Effector memory CD8-positive, alpha-beta T cell (primary cell): Measurements from ENCODE around the gene SLC8A1.

Experiments used
- ATAC-seq: fragments of 150-1000 bp; cut with Tn5 transposase; replicated peaks from 2 replicates; pipeline ENCODE4 v1.10.0; 2021; ENCODE audit warnings: mild to moderate bottlenecking, moderate library complexity
- DNase-seq, 3 experiments: peaks; one replicate each; pipeline ENCODE4 v3.0.0; 2021
- H3K27ac Mint-ChIP-seq, 2 donors: one replicate each; pipeline ENCODE4 v1.8.0; 2022; ENCODE audit warnings: mild to moderate bottlenecking in 2 of 2, mixed read lengths in 2 of 2, moderate library complexity in 2 of 2
- H3K27me3 Mint-ChIP-seq, 2 donors: one replicate each; pipeline ENCODE4 v1.8.0; 2022; ENCODE audit warnings: mixed read lengths in 2 of 2
- H3K36me3 Mint-ChIP-seq: one replicate; pipeline ENCODE4 v1.8.0; 2022; ENCODE audit warnings: mild to moderate bottlenecking, moderate library complexity, mixed read lengths; ENCODE audit not compliant: insufficient read depth
- H3K4me1 Mint-ChIP-seq, 2 donors: one replicate each; pipeline ENCODE4 v1.8.0; 2022; ENCODE audit warnings: low read depth in 2 of 2, mixed read lengths in 2 of 2
- H3K4me3 Mint-ChIP-seq, 2 donors: one replicate each; pipeline ENCODE4 v1.8.0; 2022; ENCODE audit warnings: mild to moderate bottlenecking in 2 of 2, mixed read lengths in 2 of 2, moderate library complexity in 2 of 2
- H3K9me3 Mint-ChIP-seq, 2 donors: one replicate each; pipeline ENCODE4 v1.8.0; 2022; ENCODE audit warnings: mixed read lengths in 2 of 2

SLC8A1 gene

DNA sequence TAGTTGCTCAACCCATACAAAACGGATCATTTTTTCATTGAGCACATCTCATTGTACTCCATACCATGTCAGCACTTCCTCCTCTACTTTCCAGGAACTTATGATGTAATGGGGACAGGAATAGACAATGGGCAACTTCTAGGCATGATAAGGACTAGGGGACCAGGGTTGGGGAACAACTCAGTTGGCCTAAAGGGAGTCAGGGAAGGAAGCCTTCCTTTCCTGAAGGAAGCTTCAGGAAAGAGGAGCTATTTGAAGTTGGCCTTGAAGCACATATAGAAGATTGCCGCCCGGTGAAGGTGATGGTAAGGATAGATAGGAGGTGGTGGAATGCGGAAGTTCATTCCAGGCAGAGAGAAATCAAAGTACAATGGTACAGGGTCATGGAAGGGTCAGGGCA lies 283.9 kb downstream of the SLC8A1 start:
- no peak overlapping the region for H3K27ac Mint-ChIP-seq
- ATAC-seq (no peak), DNase-seq (no peak)
- no peaks in the 10 kb centered on the region for H3K27me3 Mint-ChIP-seq
- H3K36me3 Mint-ChIP-seq, result no peaks in the 10 kb centered on the region
- no peaks in the 10 kb centered on the region for H3K4me1 Mint-ChIP-seq
- no peak overlapping the region for H3K4me3 Mint-ChIP-seq
- H3K9me3 Mint-ChIP-seq, result peaks cover 0 to 4% of the 10 kb centered on the region in 2 donors

DNA sequence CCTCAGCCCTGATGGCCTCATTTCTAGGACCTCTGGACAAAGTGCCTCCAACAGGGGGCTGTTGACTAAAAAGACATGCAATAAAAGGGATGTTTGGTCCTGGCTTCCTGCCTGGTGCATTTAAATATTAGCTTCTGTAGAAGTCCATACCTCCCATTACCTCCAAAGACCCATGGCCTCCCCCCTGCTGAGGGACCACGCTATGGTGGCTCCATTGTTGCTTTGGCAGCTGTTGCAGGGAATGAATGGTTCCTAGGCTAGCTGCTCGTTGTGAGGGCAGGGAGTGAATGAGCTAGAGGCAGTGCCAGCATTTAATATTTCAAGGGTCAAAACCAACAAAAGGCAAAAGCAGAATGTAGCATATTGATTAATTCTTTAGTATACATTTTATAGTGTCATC lies 285.9 kb downstream of the SLC8A1 start:
- Mint-ChIP-seq H3K27ac (no peak overlapping the region), H3K9me3 (peaks cover 5 to 7% of the 10 kb centered on the region in 2 donors), H3K36me3 (no peaks in the 10 kb centered on the region), H3K4me1 (no peaks in the 10 kb centered on the region), H3K27me3 (no peaks in the 10 kb centered on the region), H3K4me3 (no peak overlapping the region)
- ATAC-seq, result no peak
- no peak for DNase-seq

- peaks cover 5 to 7% of the 10 kb centered on the region in 2 donors for H3K9me3 Mint-ChIP-seq
- no peaks in the 10 kb centered on the region for H3K36me3 Mint-ChIP-seq
- ATAC-seq (no peak), DNase-seq (no peak)
- H3K27ac Mint-ChIP-seq, result no peak overlapping the region
- no peaks in the 10 kb centered on the region for H3K4me1 Mint-ChIP-seq
- H3K4me3 Mint-ChIP-seq, result no peak overlapping the region
- no peaks in the 10 kb centered on the region for H3K27me3 Mint-ChIP-seq
Measured at GRCh38 chr2:40165509-40165844, 286.4 kb downstream of the SLC8A1 start.

DNA sequence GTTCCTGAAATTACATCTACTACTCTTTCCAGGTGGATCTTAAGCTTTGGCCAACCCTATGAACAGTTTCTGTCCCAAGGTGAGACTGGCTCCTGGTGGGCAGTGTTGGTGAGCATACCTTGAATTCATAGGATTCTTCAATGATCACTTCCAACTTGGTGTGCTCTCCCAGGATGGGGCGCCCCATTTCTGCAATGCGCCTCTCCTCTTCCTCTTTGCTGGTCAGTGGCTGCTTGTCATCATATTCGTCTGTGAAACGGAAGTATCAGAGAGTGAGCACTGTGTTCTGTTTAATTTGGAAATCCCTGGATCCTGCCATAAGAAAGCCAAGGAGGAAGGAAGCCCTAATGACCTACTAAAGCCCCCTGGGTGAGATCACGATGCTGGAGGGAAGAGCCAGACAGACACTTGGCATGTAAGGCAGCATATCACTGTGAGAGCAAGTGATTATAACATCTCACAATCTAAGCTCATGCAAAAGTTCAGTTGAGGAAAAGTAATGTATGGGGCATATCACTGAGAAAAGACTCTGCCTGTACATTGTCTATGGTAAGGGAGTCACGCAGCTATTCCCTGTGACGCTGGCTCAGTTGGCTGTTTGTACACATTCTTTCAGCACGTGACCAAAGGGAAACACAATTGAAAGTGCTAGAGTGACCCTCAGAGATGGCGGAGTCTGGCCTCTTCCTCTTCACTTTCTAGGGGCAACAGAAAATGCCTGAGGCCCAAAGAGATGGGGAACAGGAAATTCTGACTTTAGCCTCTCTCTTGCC lies 287.0 kb downstream of the SLC8A1 start:
- H3K27ac Mint-ChIP-seq, result no peak overlapping the region

GRCh38 chr2:40161986-40162385 lies 289.9 kb downstream of the SLC8A1 start:
- no peak overlapping the region for H3K27ac Mint-ChIP-seq
- no peak for DNase-seq
- H3K9me3 Mint-ChIP-seq, result peaks cover 3 to 7% of the 10 kb centered on the region in 2 donors
- H3K4me1 Mint-ChIP-seq, result no peaks in the 10 kb centered on the region
- no peak for ATAC-seq
- no peaks in the 10 kb centered on the region for H3K36me3 Mint-ChIP-seq
- H3K27me3 Mint-ChIP-seq, result no peaks in the 10 kb centered on the region
- no peak overlapping the region for H3K4me3 Mint-ChIP-seq

More for the DNA sequence above, 287.0 kb downstream of the SLC8A1 start:
- no peaks in the 10 kb centered on the region for H3K27me3 Mint-ChIP-seq
- ATAC-seq, result no peak
- no peaks in the 10 kb centered on the region for H3K4me1 Mint-ChIP-seq
- no peak for DNase-seq
- no peaks in the 10 kb centered on the region for H3K36me3 Mint-ChIP-seq
- no peak overlapping the region for H3K4me3 Mint-ChIP-seq
- H3K9me3 Mint-ChIP-seq, result peaks cover 5 to 7% of the 10 kb centered on the region in 2 donors

DNA sequence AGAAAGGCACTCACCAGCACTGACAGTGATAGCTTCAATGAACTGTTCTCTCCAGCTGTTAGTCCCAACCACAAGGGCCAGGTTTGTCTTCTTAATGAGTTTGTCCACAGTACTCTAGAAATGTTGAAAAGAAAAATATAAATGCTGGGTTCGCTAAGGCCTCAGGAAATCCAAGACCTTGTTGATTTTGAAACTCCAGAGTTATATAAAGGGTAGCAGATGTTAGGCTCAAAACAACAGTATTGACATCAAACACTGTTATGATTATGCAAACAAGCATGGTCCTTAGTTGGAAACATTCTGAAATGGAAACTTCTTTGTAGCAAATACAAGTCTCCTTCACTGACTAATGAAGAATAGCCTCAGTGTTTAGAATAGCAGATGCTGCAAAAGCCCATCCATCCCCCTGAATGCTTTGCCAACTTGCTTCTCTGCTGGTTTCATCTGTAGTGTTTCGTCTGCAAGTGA lies 291.1 kb downstream of the SLC8A1 start:
- DNase-seq, result no peak
- Mint-ChIP-seq H3K4me1 (no peaks in the 10 kb centered on the region), H3K27me3 (no peaks in the 10 kb centered on the region), H3K36me3 (no peaks in the 10 kb centered on the region), H3K4me3 (no peak overlapping the region), H3K9me3 (peaks cover 3 to 7% of the 10 kb centered on the region in 2 donors), H3K27ac (no peak overlapping the region)
- no peak for ATAC-seq

- Mint-ChIP-seq H3K4me1 (no peaks in the 10 kb centered on the region), H3K27me3 (no peaks in the 10 kb centered on the region), H3K4me3 (no peak overlapping the region), H3K27ac (no peak overlapping the region), H3K36me3 (no peaks in the 10 kb centered on the region), H3K9me3 (peaks cover 3 to 7% of the 10 kb centered on the region in 2 donors)
- ATAC-seq, result no peak
- no peak for DNase-seq
Measured at GRCh38 chr2:40159333-40159732, 292.6 kb downstream of the SLC8A1 start.

DNA sequence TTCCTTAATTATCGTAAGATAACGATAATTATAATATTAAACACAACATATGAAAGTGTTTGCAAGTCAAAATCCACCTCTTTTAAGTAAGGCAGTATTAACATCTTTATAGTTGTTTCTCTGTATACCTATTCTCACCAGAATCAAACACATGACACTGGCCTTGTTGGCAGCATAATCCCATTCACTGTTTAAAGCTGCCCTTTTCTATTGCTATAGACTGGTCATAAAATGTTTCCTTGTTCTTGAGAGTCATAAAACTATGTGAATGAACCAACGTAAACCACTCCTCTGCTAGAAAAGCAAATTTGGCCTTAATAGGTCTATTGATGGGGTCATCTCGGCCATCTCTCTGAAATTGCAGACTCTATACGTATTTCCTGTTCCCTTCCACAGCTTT lies 293.1 kb downstream of the SLC8A1 start:
- Mint-ChIP-seq H3K27ac (no peak overlapping the region), H3K4me3 (no peak overlapping the region), H3K36me3 (no peaks in the 10 kb centered on the region), H3K27me3 (no peaks in the 10 kb centered on the region), H3K9me3 (peaks cover 3 to 7% of the 10 kb centered on the region in 2 donors), H3K4me1 (no peaks in the 10 kb centered on the region)
- DNase-seq, result no peak
- ATAC-seq, result no peak

GRCh38 chr2:40155728-40156127 lies 296.2 kb downstream of the SLC8A1 start:
- H3K4me1 Mint-ChIP-seq, result no peaks in the 10 kb centered on the region
- no peaks in the 10 kb centered on the region for H3K36me3 Mint-ChIP-seq
- H3K27me3 Mint-ChIP-seq, result no peaks in the 10 kb centered on the region
- H3K27ac Mint-ChIP-seq, result no peak overlapping the region
- ATAC-seq (no peak), DNase-seq (no peak)
- no peak overlapping the region for H3K4me3 Mint-ChIP-seq
- peaks cover 0 to 1% of the 10 kb centered on the region in 2 donors for H3K9me3 Mint-ChIP-seq

GRCh38 chr2:40150266-40150665 lies 301.6 kb downstream of the SLC8A1 start:
- Mint-ChIP-seq H3K27me3 (no peaks in the 10 kb centered on the region), H3K4me1 (no peaks in the 10 kb centered on the region), H3K27ac (no peak overlapping the region), H3K9me3 (peaks cover 0 to 3% of the 10 kb centered on the region in 2 donors), H3K4me3 (no peak overlapping the region), H3K36me3 (no peaks in the 10 kb centered on the region)
- DNase-seq, result no peak
- no peak for ATAC-seq

DNA sequence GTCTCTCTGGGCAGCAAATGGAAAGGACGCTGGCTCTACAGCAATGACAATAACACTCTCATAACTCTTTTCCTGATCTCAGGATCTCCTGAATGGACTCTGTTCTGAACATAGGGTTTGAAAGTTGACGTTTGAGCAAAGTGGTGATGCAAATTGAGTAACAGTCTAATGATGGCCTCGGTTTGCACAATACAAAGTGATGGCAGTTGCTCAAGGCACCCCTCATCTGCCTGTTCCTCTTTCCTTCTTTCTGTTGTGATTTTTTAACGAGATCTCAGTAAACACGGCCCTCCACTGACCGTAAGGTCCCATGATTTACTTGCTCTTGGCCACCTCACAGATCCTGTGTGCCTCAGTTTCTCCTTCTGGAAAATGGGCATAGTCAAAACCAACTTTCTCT lies 303.6 kb downstream of the SLC8A1 start:
- Mint-ChIP-seq H3K27ac (no peak overlapping the region), H3K27me3 (no peaks in the 10 kb centered on the region), H3K4me3 (no peak overlapping the region), H3K36me3 (no peaks in the 10 kb centered on the region), H3K4me1 (no peaks in the 10 kb centered on the region), H3K9me3 (peaks cover 0 to 2% of the 10 kb centered on the region in 2 donors)
- no peak for ATAC-seq
- DNase-seq, result no peak

DNA sequence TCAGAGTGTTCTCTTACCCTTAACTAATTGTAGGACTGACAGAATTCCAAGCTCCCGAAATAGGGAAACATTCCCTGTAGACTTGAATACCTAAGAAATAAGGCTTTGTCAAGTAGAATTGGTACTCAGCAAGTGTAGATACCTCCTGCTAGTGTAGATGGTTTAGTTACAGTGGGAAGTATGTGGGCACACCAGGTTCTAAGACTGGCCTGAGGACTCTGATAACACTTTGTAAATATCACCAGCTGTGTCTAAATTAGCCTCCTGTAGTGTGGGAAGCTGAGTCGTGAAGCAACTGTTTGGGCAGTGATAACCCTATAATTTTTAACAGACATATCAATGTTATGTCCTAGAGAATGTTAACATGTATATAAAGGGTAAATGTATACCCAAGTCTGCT lies 304.5 kb downstream of the SLC8A1 start:
- no peak for DNase-seq
- Mint-ChIP-seq H3K4me3 (no peak overlapping the region), H3K4me1 (no peaks in the 10 kb centered on the region), H3K9me3 (peaks cover 0 to 2% of the 10 kb centered on the region in 2 donors), H3K36me3 (no peaks in the 10 kb centered on the region), H3K27ac (no peak overlapping the region), H3K27me3 (no peaks in the 10 kb centered on the region)
- no peak for ATAC-seq

DNA sequence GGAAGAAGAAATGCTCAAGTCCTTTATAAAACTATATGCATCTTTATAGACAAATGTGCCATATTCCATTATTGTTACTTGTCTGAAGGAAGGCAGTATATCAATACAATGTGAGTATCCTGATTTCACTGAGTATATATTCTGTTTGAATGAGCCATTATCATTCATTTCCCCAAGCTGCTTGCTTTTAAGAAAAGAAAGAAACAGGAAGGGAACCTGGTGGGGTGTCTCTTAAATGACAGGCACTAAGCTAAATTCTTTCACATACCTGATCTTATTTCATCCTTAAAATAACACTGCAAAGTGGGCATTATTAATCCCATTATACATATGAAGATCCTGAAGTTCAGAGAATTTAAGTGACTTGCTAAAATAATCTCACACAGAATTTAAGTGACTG lies 307.9 kb downstream of the SLC8A1 start:
- H3K36me3 Mint-ChIP-seq, result no peaks in the 10 kb centered on the region
- H3K27ac Mint-ChIP-seq, result no peak overlapping the region
- ATAC-seq (no peak), DNase-seq (no peak)
- H3K4me3 Mint-ChIP-seq, result no peak overlapping the region
- H3K9me3 Mint-ChIP-seq, result peaks cover 2 to 6% of the 10 kb centered on the region in 2 donors
- H3K27me3 Mint-ChIP-seq, result no peaks in the 10 kb centered on the region
- H3K4me1 Mint-ChIP-seq, result no peaks in the 10 kb centered on the region

DNA sequence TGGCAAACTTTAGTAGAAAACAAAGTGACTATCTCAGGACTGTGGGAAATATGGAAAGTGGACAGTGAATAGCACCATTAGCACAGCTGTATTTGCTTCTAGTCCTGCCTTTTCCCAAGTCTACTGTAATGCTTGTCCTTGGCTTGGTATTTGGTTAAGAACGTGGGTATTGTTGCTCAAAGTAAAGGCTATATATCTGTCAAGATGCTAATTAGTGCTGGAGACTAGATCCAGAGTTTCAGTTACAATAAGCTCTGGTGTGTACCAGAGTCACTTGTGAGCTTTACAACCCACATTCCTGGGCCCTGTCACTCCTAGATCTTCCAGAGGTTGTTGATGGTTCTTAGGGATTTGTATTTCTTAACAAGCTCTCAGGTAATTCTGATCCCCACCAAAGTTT lies 313.6 kb downstream of the SLC8A1 start:
- H3K27me3 Mint-ChIP-seq, result no peaks in the 10 kb centered on the region
- no peak overlapping the region for H3K4me3 Mint-ChIP-seq
- H3K4me1 Mint-ChIP-seq, result no peaks in the 10 kb centered on the region
- peaks cover 2 to 6% of the 10 kb centered on the region in 2 donors for H3K9me3 Mint-ChIP-seq
- no peak overlapping the region for H3K27ac Mint-ChIP-seq
- ATAC-seq, result no peak
- no peak for DNase-seq
- H3K36me3 Mint-ChIP-seq, result no peaks in the 10 kb centered on the region
